GM10266 (cell line): Measurements from ENCODE around the gene KCNT2.

Experiments
- DNase-seq: peaks from one replicate; pipeline ENCODE4 v3.0.0; 2012; ENCODE audit errors: extremely low spot score
- TF ChIP-seq, protein P1 (sequence below): IDR thresholded peaks from 2 replicates; pipeline ENCODE4 v1.5.1; 2012; ENCODE audit warnings: mild to moderate bottlenecking, low read depth; ENCODE audit not compliant: control insufficient read depth, insufficient read depth; ENCODE audit errors: missing control alignments

KCNT2 gene

DNA sequence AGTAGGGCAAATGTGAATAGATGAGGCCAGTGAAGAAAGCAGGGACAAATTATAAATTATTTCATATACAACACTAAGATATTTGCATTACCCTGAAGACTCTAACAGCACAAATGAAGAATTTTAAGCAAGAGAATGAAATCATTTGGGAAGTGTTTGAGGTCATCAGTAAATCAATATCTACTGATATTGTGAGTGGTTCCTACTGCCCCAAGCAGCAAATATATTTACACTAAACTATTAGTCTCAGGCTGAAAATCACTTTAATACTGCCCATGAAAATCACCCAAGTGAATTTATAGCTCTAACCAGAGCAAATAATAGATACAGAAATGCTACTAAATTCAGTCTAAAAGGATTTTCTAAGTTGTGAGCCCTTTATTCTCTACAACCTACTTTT lies 163.6 kb downstream of the KCNT2 start:
- TF ChIP-seq, protein P1, sequence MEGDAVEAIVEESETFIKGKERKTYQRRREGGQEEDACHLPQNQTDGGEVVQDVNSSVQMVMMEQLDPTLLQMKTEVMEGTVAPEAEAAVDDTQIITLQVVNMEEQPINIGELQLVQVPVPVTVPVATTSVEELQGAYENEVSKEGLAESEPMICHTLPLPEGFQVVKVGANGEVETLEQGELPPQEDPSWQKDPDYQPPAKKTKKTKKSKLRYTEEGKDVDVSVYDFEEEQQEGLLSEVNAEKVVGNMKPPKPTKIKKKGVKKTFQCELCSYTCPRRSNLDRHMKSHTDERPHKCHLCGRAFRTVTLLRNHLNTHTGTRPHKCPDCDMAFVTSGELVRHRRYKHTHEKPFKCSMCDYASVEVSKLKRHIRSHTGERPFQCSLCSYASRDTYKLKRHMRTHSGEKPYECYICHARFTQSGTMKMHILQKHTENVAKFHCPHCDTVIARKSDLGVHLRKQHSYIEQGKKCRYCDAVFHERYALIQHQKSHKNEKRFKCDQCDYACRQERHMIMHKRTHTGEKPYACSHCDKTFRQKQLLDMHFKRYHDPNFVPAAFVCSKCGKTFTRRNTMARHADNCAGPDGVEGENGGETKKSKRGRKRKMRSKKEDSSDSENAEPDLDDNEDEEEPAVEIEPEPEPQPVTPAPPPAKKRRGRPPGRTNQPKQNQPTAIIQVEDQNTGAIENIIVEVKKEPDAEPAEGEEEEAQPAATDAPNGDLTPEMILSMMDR: no peak
- no peak for DNase-seq

DNA sequence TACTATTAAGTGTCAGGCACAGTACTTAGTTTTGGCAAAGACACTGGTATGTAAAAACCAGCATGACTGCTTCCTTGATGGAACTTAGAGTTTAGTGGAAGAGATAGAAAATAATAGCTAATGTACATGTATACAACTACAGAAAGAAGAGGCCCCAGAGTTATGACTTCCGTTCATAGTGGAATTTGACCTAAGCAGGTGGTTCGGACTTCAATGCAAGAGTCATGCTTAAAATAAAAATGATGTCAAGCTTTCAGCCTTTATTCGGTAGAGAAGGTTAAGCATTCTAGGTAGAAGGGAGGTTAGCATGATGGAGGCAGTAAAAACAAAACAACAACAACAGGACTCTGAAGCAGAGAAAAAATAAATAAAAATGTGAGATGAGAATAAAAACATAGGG lies 165.9 kb downstream of the KCNT2 start:
- TF ChIP-seq, protein P1: no peak
- no peak for DNase-seq

DNA sequence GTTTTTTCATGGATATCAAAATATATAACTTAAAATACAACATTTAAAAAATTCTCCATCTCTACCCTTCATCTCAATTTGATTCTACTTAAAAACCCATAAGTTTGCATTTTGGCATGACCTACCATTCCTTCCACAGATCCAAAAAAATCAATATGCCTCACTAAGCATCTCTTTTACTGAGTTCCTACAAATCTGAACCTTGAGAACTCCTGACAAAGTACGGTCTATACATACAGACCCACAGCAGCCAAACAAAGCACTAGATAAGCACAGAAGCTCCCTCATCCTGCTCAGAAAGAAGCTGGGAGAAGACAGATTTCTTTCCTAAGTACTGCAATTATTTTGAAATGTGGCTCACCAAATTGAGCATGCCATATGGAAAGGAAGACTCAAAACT lies 167.5 kb downstream of the KCNT2 start:
- DNase-seq: no peak
- TF ChIP-seq, protein P1: no peak

DNA sequence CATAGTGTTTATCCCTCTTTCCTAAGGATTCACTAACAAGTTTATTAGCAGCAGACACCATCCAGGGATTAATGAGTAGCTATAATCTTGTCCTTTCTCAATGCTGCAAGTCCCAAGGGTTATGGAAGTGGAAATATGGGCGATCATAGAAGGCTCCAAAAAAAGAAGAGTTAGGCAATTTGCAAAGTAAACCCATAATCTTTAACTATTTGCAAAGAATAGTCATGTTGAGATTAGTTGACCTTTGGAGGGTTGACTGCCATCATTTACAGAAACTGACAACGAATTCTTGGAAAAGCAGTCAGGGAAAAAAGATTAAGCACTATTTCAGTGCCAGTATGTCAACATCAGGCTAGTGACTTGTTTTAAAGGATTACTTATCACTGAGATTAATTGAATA lies 169.9 kb downstream of the KCNT2 start:
- DNase-seq: no peak
- TF ChIP-seq, protein P1: no peak

DNA sequence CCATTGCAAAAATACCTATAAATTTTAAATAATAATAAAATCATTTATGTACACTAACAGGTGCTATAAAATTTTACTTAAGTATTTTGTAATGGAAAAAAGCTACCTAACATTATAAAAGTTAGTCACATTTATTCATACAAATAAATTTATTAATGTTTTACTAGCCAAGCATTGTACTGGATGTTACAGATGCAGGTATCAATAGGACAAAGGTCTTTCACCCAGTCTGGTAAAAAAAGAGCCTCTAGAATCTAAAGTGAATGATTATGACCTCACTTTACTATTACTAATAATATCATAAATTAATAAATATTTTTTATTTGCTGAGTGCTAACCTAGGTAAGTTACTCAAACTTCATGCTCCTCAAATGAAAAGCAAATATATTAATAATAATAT lies 170.6 kb downstream of the KCNT2 start:
- TF ChIP-seq, protein P1: no peak

DNA sequence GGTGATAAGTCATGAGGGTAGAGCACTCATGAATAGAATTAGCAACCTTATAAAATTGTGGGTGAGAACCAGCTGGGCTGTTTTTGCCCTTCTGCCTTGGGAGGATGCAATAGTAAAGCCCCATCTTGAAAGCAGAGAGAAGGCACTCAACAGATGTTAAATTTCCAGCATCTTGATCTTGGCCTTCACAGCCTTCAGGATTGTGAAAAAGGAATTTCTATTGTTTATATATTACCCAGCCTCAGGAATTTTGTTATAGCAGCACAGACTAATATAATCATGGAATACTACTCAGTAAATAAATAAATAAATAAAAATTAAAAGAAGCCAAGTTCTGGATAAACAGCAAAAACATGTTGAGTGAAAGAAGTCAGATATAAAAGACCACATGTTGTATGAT lies 175.2 kb downstream of the KCNT2 start:
- TF ChIP-seq, protein P1: no peak
- DNase-seq: no peak

More for the DNA sequence above, 170.6 kb downstream of the KCNT2 start:
- no peak for DNase-seq

DNA sequence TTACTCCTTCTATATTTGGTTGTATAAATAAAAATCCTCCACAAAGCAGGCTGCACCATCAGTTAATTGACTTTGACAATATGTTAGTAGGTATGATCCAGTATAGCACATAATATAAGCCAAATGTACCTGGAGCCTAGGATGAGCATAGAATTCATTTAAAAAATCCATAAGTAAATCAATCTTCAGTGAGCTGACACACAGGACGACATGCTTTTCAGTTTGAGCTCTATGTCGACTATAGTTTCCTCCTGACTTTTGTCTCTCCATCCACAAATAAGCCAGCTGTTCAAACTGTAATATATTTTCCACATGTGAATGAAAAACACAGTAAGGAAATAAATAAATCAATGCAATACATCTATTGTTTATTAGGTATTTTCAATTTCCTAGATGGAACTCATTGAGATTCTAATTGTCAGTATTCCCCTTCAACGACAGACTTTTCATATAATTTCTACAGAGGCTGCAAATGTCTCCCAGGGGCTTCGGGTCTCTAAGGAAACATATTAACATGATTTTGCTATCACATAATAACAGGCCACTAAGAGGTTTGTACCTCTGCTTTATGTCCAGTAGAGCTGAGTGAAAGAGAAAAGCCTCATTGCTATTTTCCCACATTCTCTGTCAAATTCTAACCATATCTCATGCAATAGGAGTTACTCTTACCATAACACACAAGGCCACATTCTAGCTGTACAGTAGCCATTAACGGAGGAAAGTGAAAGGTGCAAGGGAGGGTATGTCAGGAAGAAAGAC lies 180.1 kb downstream of the KCNT2 start:
- TF ChIP-seq, protein P1: no peak
- DNase-seq: no peak
